Kidney epithelial cell (primary cell): ENCODE measurements around the gene TRIM67. TPM values are rescaled to one million over a fixed set of nuclear protein-coding genes. Genes with fewer than 3 reads are reported as not detected.

Experiments used
- DNase-seq: peaks from one replicate; pipeline ENCODE4 v3.0.0-alpha.2; 2010; ENCODE audit warnings: low read depth
- H3K27me3 ChIP-seq: 2 replicates; pipeline ENCODE4 v1.6.0; 2011; ENCODE audit warnings: low read length; ENCODE audit not compliant: control insufficient read depth, insufficient read depth
- H3K36me3 ChIP-seq: 2 replicates; pipeline ENCODE4 v1.5.1; 2011; ENCODE audit warnings: low read length; ENCODE audit not compliant: control insufficient read depth, insufficient read depth
- H3K4me3 ChIP-seq: 2 replicates; pipeline ENCODE4 v1.5.1; 2011; ENCODE audit warnings: low read depth, mild to moderate bottlenecking, control low read depth, low read length
- total RNA-seq: library from RNA; depleted of rRNA; stranded (reverse); fragments of >200 nt; gene quantifications from 2 replicates; pipeline ENCODE4 v1.2.3, GENCODE V29; 2015
- TF ChIP-seq, protein P1 (sequence below): IDR thresholded peaks from 2 replicates; pipeline ENCODE4 v1.5.1; 2011; ENCODE audit warnings: mild to moderate bottlenecking, moderate library complexity, low read length, control low read depth, inconsistent platforms; ENCODE audit not compliant: insufficient read depth, poor library complexity, severe bottlenecking

TRIM67 gene
- total RNA-seq, 1 donor from 2014 or later = 0.63 TPM

DNA sequence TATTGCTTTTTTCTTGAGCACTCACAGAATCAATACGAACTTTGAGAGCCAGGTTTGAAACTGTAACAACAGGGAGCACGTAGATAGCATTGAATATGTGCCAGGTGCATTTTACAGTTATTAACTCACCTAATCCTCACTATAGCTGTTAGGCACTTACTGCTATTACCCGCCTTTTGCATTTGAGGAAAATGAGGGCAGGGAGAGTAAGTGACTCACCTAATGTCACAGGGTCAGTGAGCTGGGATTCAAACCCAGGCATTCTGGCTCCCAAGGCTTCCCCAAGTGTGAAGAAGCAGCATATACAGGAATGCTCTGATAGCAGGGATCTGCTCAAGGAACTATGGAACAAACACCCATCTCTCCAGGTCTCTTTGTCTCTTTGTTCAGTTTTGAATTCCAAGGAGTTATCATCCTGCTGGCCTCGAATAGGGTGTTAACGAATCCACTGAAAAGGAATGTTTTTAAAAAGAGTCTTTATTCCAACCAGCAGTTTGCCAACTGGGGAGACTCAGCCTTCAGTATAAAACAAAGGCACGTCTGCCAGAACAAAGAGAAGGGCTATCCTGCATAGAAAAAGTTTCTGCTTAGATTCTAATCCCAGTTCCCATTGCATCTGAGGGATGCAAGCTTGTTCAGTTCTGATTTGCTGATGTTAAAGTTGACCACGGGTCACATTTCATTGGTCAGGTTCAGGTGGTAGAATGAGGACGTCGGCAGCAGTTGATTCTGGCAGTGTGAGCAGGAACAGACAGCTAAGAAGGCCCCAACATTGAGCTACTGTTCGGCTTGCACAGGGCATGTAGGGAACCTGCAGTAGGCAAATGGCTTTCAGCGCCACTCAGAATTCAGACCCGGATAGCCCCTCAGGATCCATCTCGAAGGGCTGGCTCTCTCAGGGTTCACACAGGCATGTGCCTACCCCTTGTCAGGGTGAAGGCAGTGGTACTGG lies 22.1 kb downstream of the TRIM67 start:
- TF ChIP-seq, protein P1, sequence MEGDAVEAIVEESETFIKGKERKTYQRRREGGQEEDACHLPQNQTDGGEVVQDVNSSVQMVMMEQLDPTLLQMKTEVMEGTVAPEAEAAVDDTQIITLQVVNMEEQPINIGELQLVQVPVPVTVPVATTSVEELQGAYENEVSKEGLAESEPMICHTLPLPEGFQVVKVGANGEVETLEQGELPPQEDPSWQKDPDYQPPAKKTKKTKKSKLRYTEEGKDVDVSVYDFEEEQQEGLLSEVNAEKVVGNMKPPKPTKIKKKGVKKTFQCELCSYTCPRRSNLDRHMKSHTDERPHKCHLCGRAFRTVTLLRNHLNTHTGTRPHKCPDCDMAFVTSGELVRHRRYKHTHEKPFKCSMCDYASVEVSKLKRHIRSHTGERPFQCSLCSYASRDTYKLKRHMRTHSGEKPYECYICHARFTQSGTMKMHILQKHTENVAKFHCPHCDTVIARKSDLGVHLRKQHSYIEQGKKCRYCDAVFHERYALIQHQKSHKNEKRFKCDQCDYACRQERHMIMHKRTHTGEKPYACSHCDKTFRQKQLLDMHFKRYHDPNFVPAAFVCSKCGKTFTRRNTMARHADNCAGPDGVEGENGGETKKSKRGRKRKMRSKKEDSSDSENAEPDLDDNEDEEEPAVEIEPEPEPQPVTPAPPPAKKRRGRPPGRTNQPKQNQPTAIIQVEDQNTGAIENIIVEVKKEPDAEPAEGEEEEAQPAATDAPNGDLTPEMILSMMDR = no peak
- no peak for DNase-seq
- Histone ChIP-seq H3K36me3 (no peaks in the 10 kb centered on the region), H3K27me3 (peaks cover 37% of the 10 kb centered on the region), H3K4me3 (no peak overlapping the region)

DNA sequence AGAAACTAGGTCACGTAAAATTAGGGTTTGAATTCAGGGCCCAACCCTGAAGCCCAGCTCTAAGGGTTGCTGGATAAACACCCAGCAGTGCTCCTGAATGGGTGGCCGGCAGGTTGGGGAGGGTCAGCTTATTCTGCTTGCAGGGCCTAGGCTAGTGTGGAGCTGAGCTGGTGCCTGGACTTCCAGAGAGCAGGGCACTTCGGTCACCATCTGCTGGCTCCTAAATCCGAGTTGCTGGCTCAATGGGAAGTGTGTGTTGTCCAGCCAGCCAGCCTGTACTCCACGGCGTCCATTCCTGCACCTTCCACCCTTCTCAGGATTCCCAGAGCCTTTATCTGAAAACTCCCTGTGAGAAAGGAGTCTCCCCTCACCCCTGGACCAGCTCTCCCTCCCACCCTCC lies 23.0 kb downstream of the TRIM67 start:
- DNase-seq = no peak
- H3K27me3 ChIP-seq = peaks cover 32% of the 10 kb centered on the region

DNA sequence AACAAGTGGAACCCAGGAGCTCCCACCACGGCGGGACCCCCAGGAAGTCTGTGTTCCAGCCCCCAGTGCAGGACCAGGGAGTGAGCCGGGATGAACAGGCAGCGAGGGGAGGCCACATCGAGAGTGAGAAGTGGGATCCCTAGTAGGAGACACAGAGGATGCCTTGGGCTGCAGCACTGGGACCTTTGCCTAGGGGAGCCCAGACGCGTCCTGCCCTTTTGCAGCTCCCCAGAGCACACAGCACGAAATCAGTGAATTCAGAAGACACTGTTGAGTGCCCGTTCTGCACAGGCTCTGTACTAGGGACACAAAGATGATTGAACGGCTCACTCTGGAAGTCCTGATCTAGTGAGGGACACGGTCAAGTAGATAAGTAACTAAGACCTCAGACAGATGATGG lies 23.5 kb downstream of the TRIM67 start:
- Histone ChIP-seq H3K27me3 (peaks cover 36% of the 10 kb centered on the region), H3K36me3 (no peaks in the 10 kb centered on the region), H3K4me3 (no peak overlapping the region)
- no peak for DNase-seq
- TF ChIP-seq, protein P1 = no peak

More for the DNA sequence above, 23.0 kb downstream of the TRIM67 start:
- no peak overlapping the region for H3K4me3 ChIP-seq
- TF ChIP-seq, protein P1 = no peak
- H3K36me3 ChIP-seq = no peaks in the 10 kb centered on the region

DNA sequence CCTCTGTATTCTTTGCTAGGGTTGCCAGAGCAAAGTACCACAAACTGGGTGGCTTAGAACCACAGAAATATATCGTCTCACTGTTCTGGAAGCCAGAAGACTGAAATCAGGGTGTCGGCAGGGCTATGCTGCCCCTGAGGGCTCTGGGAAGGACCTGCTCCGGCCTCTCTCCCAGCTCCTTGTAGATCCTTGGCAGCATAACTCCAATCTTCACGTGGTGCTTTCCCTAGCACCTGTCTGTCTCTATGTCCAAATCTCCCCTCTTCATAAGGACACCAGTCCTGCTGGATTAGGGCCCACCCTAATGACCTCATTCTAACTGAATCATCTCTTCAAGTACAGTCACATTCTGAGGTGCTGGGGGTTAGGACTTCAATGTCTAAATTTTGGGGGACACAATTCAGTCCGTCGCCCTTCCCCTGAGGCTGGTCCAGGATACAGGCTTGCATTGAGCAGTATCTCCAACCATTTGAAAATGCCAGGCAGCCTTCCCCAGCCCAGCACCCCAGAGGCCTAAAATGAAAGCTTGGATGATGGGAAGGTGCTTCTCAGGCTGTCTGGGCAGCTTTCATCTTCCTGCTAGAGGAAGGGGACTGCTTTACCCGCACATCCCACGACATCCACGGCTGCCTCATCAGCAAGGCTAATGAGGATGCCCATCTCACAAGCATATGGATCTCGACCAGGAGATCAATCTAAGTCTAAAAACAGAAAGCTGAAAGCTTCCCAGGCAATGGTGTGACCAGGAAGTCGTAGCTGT lies 24.7 kb downstream of the TRIM67 start:
- H3K27me3 ChIP-seq = peaks cover 36% of the 10 kb centered on the region
- TF ChIP-seq, protein P1 = no peak
- DNase-seq = no peak
- no peak overlapping the region for H3K4me3 ChIP-seq
- no peaks in the 10 kb centered on the region for H3K36me3 ChIP-seq

DNA sequence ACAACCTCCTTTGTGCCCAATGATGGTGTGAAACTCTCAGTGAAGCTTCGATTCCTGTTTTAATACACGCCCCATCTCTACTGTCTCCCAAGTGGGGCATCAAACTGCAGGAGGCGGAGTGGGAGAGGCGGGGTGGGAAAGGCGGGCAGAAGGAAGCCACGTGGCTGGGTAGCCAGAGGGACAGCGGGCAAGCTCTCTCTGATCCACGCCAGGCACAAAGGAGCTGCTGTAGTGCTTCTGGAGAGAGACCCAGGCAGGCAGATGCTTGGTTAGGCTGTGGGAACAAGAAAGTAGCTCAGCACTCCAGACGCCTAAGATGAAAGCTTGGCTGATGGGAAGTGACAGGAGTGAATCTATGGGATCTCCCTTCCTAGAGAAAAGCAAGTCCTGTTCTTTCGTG lies 25.7 kb downstream of the TRIM67 start:
- H3K36me3 ChIP-seq = no peaks in the 10 kb centered on the region
- TF ChIP-seq, protein P1 = no peak
- H3K4me3 ChIP-seq = no peak overlapping the region
- no peak for DNase-seq
- H3K27me3 ChIP-seq = peaks cover 33% of the 10 kb centered on the region
